GM06990 (cell line): ENCODE measurements around the gene ST8SIA5.
A peak's percentile ranks its signal among the peaks of the same experiment; 100 is the strongest.

Experiments used
- DNase-seq: peaks from one replicate; pipeline ENCODE4 v3.0.0-alpha.2; 2011; ENCODE audit not compliant: insufficient read length; ENCODE audit errors: extremely low read depth
- H3K27me3 ChIP-seq: replicated peaks from 2 replicates; pipeline ENCODE4 v1.6.0; 2011; ENCODE audit warnings: low read length; ENCODE audit not compliant: control insufficient read depth, insufficient read depth
- H3K36me3 ChIP-seq: 2 replicates; pipeline ENCODE4 v1.5.1; 2011; ENCODE audit warnings: low read length; ENCODE audit not compliant: control insufficient read depth, insufficient read depth
- H3K4me3 ChIP-seq: replicated peaks from 2 replicates; pipeline ENCODE4 v1.5.1; 2011; ENCODE audit warnings: low read depth, mild to moderate bottlenecking, control low read depth, low read length
- TF ChIP-seq, protein P1 (sequence below): IDR thresholded peaks from 2 replicates; pipeline ENCODE4 v1.5.1; 2011; ENCODE audit warnings: low read length, control low read depth, mild to moderate bottlenecking, inconsistent platforms; ENCODE audit not compliant: insufficient read depth, poor library complexity, severe bottlenecking

The ST8SIA5 gene

DNA sequence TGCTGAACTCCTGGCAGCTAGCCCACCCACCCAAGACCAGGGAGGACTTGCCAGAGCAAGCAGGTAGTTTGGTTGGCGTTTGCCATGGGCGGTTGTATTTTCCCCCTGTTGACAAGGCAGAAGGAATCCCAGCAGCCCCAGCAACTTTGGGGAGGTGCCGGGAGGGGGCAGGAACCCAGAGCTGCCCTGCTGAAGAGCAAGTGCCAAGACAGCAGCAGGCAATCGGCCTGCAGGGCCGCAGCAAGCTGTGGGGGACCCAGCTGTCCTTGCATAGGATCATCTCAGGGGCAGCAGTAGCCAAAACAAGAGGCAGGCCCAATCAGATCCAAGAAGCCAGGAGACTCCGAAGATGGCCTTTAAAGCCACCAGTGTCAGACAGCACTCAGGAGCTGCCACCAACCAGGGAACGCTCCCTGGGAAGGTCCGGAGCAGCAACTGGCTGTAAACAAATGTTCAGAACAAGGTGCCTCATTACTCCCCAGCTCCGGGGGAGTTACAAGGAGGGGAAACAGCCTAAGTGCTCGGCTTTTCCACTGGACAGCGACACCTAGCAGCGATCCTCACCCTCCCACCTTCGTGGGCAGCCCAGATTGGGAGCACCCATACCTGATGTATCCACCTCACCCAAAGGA lies 2.1 kb downstream of the ST8SIA5 start:
- Histone ChIP-seq H3K36me3 (no peaks in the 10 kb centered on the region), H3K4me3 (peak overlapping the region; percentile 2; the same call in 1 of the 2 replicates), H3K27me3 (no peaks in the 10 kb centered on the region; the same call in 1 of the 2 replicates)
- DNase-seq = no peak
- TF ChIP-seq, protein P1, sequence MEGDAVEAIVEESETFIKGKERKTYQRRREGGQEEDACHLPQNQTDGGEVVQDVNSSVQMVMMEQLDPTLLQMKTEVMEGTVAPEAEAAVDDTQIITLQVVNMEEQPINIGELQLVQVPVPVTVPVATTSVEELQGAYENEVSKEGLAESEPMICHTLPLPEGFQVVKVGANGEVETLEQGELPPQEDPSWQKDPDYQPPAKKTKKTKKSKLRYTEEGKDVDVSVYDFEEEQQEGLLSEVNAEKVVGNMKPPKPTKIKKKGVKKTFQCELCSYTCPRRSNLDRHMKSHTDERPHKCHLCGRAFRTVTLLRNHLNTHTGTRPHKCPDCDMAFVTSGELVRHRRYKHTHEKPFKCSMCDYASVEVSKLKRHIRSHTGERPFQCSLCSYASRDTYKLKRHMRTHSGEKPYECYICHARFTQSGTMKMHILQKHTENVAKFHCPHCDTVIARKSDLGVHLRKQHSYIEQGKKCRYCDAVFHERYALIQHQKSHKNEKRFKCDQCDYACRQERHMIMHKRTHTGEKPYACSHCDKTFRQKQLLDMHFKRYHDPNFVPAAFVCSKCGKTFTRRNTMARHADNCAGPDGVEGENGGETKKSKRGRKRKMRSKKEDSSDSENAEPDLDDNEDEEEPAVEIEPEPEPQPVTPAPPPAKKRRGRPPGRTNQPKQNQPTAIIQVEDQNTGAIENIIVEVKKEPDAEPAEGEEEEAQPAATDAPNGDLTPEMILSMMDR = peak; percentile 26

DNA sequence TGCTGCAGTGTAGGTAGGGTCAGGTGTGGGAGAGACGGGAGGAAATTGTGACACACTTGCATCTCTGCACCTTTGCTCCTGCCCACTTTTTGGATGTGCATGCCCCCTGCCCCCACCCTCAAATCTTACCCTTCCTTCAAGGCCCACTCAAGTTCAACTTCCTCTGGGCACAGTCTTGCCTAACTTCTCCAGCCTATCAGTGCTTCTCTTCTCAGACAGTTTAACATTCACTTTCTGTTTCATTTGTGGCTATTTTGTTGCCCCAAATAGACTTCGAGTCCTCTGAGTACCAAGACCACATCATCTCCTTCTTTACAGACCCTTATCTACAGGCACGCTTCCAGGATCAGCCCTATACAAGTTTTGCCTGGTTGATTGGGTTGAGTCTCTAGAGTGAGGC lies 2.7 kb downstream of the ST8SIA5 start:
- TF ChIP-seq, protein P1 = no peak
- peak overlapping the region; percentile 2; the same call in 1 of the 2 replicates for H3K4me3 ChIP-seq
- no peaks in the 10 kb centered on the region for H3K36me3 ChIP-seq
- no peaks in the 10 kb centered on the region; the same call in 1 of the 2 replicates for H3K27me3 ChIP-seq
- peak; percentile 24 for DNase-seq

DNA sequence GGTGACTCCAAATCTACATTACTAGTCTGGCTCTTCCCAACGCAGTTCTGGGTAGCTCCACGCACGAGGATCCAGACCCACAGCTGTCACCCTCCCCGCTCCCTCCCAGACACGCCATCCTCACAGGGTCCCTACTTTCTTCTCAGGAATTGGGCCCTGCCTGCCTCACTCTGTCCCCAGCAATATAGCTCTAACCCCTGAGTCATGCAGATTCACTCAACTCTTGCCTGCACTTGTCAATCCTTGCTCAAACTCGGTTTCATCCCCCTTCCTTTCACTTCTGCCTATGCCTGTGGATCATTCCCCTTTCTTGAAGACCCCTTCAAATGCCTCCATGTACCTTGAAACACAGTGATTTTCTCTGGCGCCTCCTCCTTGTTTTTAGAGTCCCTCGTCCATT lies 5.0 kb downstream of the ST8SIA5 start:
- no peaks in the 10 kb centered on the region for H3K27me3 ChIP-seq
- no peak overlapping the region for H3K4me3 ChIP-seq
- TF ChIP-seq, protein P1 = no peak
- H3K36me3 ChIP-seq = no peaks in the 10 kb centered on the region
- DNase-seq = no peak

DNA sequence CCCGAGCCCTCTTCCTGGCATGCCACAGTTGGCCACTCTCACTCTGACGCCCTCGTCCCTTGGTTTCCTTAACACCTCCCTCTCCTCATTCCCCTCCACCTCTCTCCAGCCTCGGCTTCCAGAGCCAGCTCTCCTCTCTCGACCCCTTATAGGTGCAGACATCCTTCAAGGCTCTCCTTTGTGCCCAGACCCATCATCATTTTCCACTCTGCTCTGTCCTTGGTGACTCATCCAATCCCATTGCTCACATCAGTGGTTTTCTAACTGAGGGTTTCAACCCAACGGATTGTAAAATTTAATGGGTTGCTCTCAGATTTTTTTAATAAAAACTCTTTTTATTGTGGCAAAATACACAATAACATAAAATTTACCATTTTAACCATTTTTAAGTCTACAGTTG lies 6.2 kb downstream of the ST8SIA5 start:
- no peaks in the 10 kb centered on the region for H3K27me3 ChIP-seq
- H3K4me3 ChIP-seq = no peak overlapping the region
- DNase-seq = no peak
- TF ChIP-seq, protein P1 = no peak
- no peaks in the 10 kb centered on the region for H3K36me3 ChIP-seq

DNA sequence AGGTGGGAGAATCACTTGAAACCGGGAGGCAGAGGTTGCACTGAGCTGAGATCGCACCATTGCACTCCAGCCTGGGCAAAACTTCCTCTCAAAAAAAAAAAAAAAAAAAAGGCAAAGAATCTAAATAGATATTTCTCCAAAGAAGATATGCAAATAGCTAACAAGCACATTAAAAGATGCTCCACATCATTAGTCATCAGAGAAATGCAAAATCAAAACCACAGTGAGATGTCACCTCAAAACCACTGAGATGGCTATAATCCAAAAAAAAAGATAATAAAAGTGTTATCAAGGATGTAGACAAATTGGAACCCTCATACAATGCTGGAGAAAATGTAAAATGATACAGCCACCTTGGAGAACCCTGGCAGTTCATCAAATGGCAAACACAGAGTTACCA lies 8.4 kb downstream of the ST8SIA5 start:
- Histone ChIP-seq H3K4me3 (no peak overlapping the region), H3K27me3 (no peaks in the 10 kb centered on the region), H3K36me3 (no peaks in the 10 kb centered on the region)
- no peak for DNase-seq
- TF ChIP-seq, protein P1 = no peak

DNA sequence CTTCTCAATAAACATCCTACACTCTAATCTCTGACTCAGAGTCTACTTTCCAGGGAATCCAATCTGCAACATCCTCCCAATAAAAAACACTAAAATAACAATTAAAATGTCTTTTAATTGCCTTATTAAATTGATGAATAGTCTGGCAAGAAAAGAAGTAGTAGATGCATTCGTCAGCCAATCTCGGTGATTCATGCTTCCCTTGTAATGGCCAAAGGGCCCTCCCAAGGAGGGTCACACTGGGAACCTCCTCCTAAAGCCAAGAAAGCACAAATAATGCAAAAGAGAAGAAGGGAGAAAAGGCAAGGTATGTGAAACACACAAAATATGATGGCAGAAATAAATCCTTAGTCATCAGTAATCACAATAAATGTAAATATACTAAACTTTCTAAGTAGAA lies 16.8 kb downstream of the ST8SIA5 start:
- no peak for DNase-seq
- TF ChIP-seq, protein P1 = no peak

More for the DNA sequence above, 16.8 kb downstream of the ST8SIA5 start:
- H3K36me3 ChIP-seq = no peaks in the 10 kb centered on the region
- H3K27me3 ChIP-seq = no peaks in the 10 kb centered on the region
- no peak overlapping the region for H3K4me3 ChIP-seq
